B cell (primary cell): Measurements from ENCODE around the gene CDKN1A. TPM values are rescaled to one million over a fixed set of nuclear protein-coding genes. Genes with fewer than 3 reads are reported as not detected.
A peak's percentile ranks its signal among the peaks of the same experiment; 100 is the strongest.

Source experiments
- ATAC-seq: fragments of 200-7000 bp; cut with Tn5 transposase; one replicate; pipeline ENCODE4 v1.10.0; 2021; ENCODE audit warnings: low read depth, mild to moderate bottlenecking, moderate number of reproducible peaks, moderate library complexity
- CTCF ChIA-PET: fragments of 350-600 bp; sonication (Branson Sonifier 250); formaldehyde crosslinking; loops from one replicate; lab custom pipeline; 2021; ENCODE audit warnings: antibody characterized with exemption, inconsistent platforms; lab: Charles Lee
- POLR2A ChIA-PET: fragments of 350-600 bp; sonication (Branson Sonifier 250); formaldehyde crosslinking; loops from one replicate; lab custom pipeline; 2021; ENCODE audit warnings: antibody characterized with exemption; lab: Charles Lee
- DNase-seq: peaks from one replicate; pipeline ENCODE4 v3.0.0; 2013
- H2AFZ ChIP-seq: 2 replicates; pipeline ENCODE4 v1.6.1; 2012; ENCODE audit warnings: mild to moderate bottlenecking, low read depth, low read length; ENCODE audit not compliant: insufficient read depth, poor library complexity, severe bottlenecking
- H3K27ac ChIP-seq, 2 donors: 1 replicate in 1 of 2; 2 replicates in 1 of 2; pipeline ENCODE4 v1.5.1; 2012 to 2013; ENCODE audit warnings: low read length in 2 of 2, mild to moderate bottlenecking in 2 of 2, moderate library complexity in 1 of 2
- H3K27me3 ChIP-seq, 4 experiments: fragments of 200-600 bp in 1 of 4; sonication (generic) in 1 of 4; replicated peaks in 1 of 4; 1 replicate in 2 of 4; 2 replicates in 2 of 4; pipeline versions ENCODE4 v1.6.1 to v1.7.0; 2013 to 2016; ENCODE audit warnings: low read length in 3 of 4, mild to moderate bottlenecking in 2 of 4, mixed read lengths in 1 of 4, moderate library complexity in 1 of 4; ENCODE audit not compliant: insufficient read depth in 4 of 4, control insufficient read depth in 3 of 4; ENCODE audit errors: control extremely low read depth in 1 of 4
- H3K36me3 ChIP-seq, 2 experiments: replicated peaks in 1 of 2; 1 replicate in 1 of 2; 2 replicates in 1 of 2; pipeline versions ENCODE4 v1.6.1 to v1.7.1; 2013; ENCODE audit warnings: low read length in 1 of 2; ENCODE audit not compliant: insufficient read depth in 2 of 2, control insufficient read depth in 1 of 2; ENCODE audit errors: control extremely low read depth in 1 of 2, extremely low read depth in 1 of 2
- H3K4me1 ChIP-seq, 2 donors: fragments of 200-600 bp in 1 of 2; sonication (generic) in 1 of 2; 1 replicate in 1 of 2; 2 replicates in 1 of 2; pipeline versions ENCODE4 v1.5.1 to v1.6.1; 2013 to 2017; ENCODE audit warnings: low read length in 2 of 2; ENCODE audit not compliant: control insufficient read depth in 2 of 2, insufficient read depth in 2 of 2
- H3K4me2 ChIP-seq: replicated peaks from 2 replicates; pipeline ENCODE3; 2012; ENCODE audit warnings: mild to moderate bottlenecking, low read depth, low read length; ENCODE audit not compliant: poor library complexity, severe bottlenecking
- H3K4me3 ChIP-seq, 5 experiments: fragments of 200-600 bp in 1 of 5; sonication (generic) in 1 of 5; 1 replicate in 3 of 5; 2 replicates in 2 of 5; pipeline versions ENCODE4 v1.5.1 to v1.7.0; 2011 to 2016; ENCODE audit warnings: low read length in 4 of 5, mild to moderate bottlenecking in 4 of 5, low read depth in 2 of 5, control low read depth in 1 of 5, moderate library complexity in 1 of 5; ENCODE audit not compliant: insufficient read depth in 1 of 5; ENCODE audit errors: control extremely low read depth in 1 of 5, extremely low read depth in 1 of 5
- H3K79me2 ChIP-seq: fragments of 200-600 bp; sonication (generic); one replicate; pipeline ENCODE4 v1.6.0; 2016; ENCODE audit warnings: low read length; ENCODE audit not compliant: control insufficient read depth, insufficient read depth
- H3K9ac ChIP-seq: fragments of 200-600 bp; sonication (generic); 2 replicates; pipeline ENCODE4 v1.6.1; 2017; ENCODE audit warnings: mild to moderate bottlenecking, low read length, moderate library complexity
- H3K9me3 ChIP-seq, 3 donors: one replicate each; pipeline versions ENCODE4 v1.6.1 to v1.7.1; 2013; ENCODE audit warnings: low read length in 2 of 3; ENCODE audit not compliant: control insufficient read depth in 2 of 3, insufficient read depth in 1 of 3; ENCODE audit errors: control extremely low read depth in 1 of 3
- H4K20me1 ChIP-seq: 2 replicates; pipeline ENCODE4 v1.6.0; 2012; ENCODE audit warnings: mild to moderate bottlenecking, low read length; ENCODE audit not compliant: insufficient read depth, control insufficient read depth, poor library complexity, severe bottlenecking
- H3K27ac Mint-ChIP-seq: one replicate; pipeline ENCODE4 v1.8.0; 2021; ENCODE audit warnings: mixed read lengths
- H3K27me3 Mint-ChIP-seq: one replicate; pipeline ENCODE4 v1.8.0; 2021; ENCODE audit warnings: mixed read lengths
- H3K4me1 Mint-ChIP-seq: one replicate; pipeline ENCODE4 v1.8.0; 2021; ENCODE audit warnings: mixed read lengths
- H3K4me3 Mint-ChIP-seq: one replicate; pipeline ENCODE4 v1.8.0; 2021; ENCODE audit warnings: mixed read lengths
- H3K9me3 Mint-ChIP-seq: one replicate; pipeline ENCODE4 v1.8.0; 2022; ENCODE audit warnings: mixed read lengths; ENCODE audit not compliant: insufficient read depth
- EZH2 ChIP-seq: IDR thresholded peaks from 2 replicates; pipeline ENCODE4 v1.6.1; 2012; ENCODE audit warnings: borderline replicate concordance, low read depth, mild to moderate bottlenecking, moderate library complexity, low read length; ENCODE audit not compliant: insufficient read depth, poor library complexity, severe bottlenecking
- WGBS: methylation state at CpG from one replicate; pipeline ENCODE4 v1.1.5; 2013; ENCODE audit warnings: missing lambda C conversion rate; ENCODE audit not compliant: insufficient coverage; 5-methylcytosine and 5-hydroxymethylcytosine counted together
- intact Hi-C: fragments of 100-400 bp; cut with micrococcal nuclease; formaldehyde crosslinking; loops from one replicate; pipeline ENCODE4 v1.10.0; 2022
- polyA plus RNA-seq: library from polyadenylated mRNA; depleted of rRNA; stranded (reverse); fragments of >200 nt; gene quantifications from 2 replicates; pipeline ENCODE4 v1.2.3, GENCODE V29; 2012
- total RNA-seq, 2 donors: library from RNA; stranded (reverse); fragments of 120-200 nt in 1 of 2; gene quantifications; 1 replicate in 1 of 2; 2 replicates in 1 of 2; pipeline versions ENCODE4 v1.2.3 to v1.2.4, GENCODE V29; 2013 to 2022
- TF ChIP-seq, protein P1 (sequence below): fragments of 200-600 bp; IDR thresholded peaks from one replicate; pipeline ENCODE4 v1.8.0; 2022; ENCODE audit warnings: antibody characterized with exemption, mild to moderate bottlenecking

The CDKN1A gene
- total and polyA plus RNA-seq, 2 donors (not counting 1 experiment from before 2014, with no cell fraction given) = 45.5 to 352 TPM

- Histone ChIP-seq H3K27me3 (no peaks in the 10 kb centered on the region), H3K36me3 (peaks cover 2 to 40% of the 10 kb centered on the region in 2 experiments), H3K4me2 (peak overlapping the region; percentile 93), H3K4me1 (peaks cover 77 to 84% of the 10 kb centered on the region in 2 donors), H3K27ac (peak overlapping the region; percentile 97 to 100), H3K79me2 (peaks cover 54% of the 10 kb centered on the region), H3K9ac (peak overlapping the region; percentile 56), H3K4me3 (peak overlapping the region in 1 of 5 experiments; percentile 47), H3K9me3 (no peaks in the 10 kb centered on the region), H4K20me1 (peaks cover 18% of the 10 kb centered on the region), H2AFZ (no peak overlapping the region)
- 97% methylated on average over 29 of the region's 29 CpGs for whole genome bisulfite sequencing
- CTCF ChIA-PET = interaction anchor here (0.7 to 9.9 kb wide), 10 partner anchors 8 to 334 kb away, joined by 3 to 107 read pairs (median 15); partner anchors contain the start of gene RAB44
- DNase-seq = peak; percentile 38
- intact Hi-C loops = loop anchor here (1.0 to 10.0 kb wide), 6 partner anchors 8 to 491 kb away; partner anchors contain the start of genes BRPF3, C6orf89 and PIM1
- H3K27ac Mint-ChIP-seq = peak overlapping the region; percentile 93
- no peak for ATAC-seq
- peak overlapping the region; percentile 84 for H3K4me3 Mint-ChIP-seq
- POLR2A ChIA-PET = interaction anchor here (0.5 to 2.4 kb wide), 4 partner anchors 8 to 87 kb away, joined by 3 to 12 read pairs (median 7); no protein-coding TSS in a partner anchor
- no peaks in the 10 kb centered on the region for H3K27me3 Mint-ChIP-seq
- TF ChIP-seq, protein P1, sequence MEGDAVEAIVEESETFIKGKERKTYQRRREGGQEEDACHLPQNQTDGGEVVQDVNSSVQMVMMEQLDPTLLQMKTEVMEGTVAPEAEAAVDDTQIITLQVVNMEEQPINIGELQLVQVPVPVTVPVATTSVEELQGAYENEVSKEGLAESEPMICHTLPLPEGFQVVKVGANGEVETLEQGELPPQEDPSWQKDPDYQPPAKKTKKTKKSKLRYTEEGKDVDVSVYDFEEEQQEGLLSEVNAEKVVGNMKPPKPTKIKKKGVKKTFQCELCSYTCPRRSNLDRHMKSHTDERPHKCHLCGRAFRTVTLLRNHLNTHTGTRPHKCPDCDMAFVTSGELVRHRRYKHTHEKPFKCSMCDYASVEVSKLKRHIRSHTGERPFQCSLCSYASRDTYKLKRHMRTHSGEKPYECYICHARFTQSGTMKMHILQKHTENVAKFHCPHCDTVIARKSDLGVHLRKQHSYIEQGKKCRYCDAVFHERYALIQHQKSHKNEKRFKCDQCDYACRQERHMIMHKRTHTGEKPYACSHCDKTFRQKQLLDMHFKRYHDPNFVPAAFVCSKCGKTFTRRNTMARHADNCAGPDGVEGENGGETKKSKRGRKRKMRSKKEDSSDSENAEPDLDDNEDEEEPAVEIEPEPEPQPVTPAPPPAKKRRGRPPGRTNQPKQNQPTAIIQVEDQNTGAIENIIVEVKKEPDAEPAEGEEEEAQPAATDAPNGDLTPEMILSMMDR = no peak
- no peak for TF ChIP-seq EZH2
- no peaks in the 10 kb centered on the region for H3K9me3 Mint-ChIP-seq
- peaks cover 75% of the 10 kb centered on the region for H3K4me1 Mint-ChIP-seq
Observed at GRCh38 chr6:36683656-36684446, 5.3 kb downstream of the CDKN1A start.

- Histone ChIP-seq H4K20me1 (peaks cover 12% of the 10 kb centered on the region), H3K9ac (no peak overlapping the region), H3K27me3 (no peaks in the 10 kb centered on the region), H3K27ac (peak overlapping the region; percentile 97 to 100), H3K9me3 (no peaks in the 10 kb centered on the region), H3K4me3 (no peak overlapping the region), H3K4me1 (peaks cover 80 to 81% of the 10 kb centered on the region in 2 donors), H3K36me3 (peaks cover 2 to 40% of the 10 kb centered on the region in 2 experiments), H3K4me2 (peak overlapping the region; percentile 93), H2AFZ (no peak overlapping the region), H3K79me2 (peaks cover 54% of the 10 kb centered on the region)
- DNase-seq (no peak), ATAC-seq (no peak)
- intact Hi-C loops = loop anchor here (5.0 to 10.0 kb wide), 4 partner anchors 38 to 490 kb away; partner anchors contain the start of genes BRPF3, C6orf89 and PIM1
- ChIA-PET POLR2A (no interaction called here), CTCF (interaction anchor here (1.2 to 9.9 kb wide), 4 partner anchors 13 to 74 kb away, joined by 4 to 107 read pairs (median 68); partner anchors contain the start of gene RAB44)
- Mint-ChIP-seq H3K4me1 (peaks cover 78% of the 10 kb centered on the region), H3K27ac (peak overlapping the region; percentile 93), H3K27me3 (no peaks in the 10 kb centered on the region), H3K9me3 (no peaks in the 10 kb centered on the region), H3K4me3 (no peak overlapping the region)
- WGBS = 95% methylated on average over 6 of the region's 6 CpGs
- no peak for TF ChIP-seq EZH2
- TF ChIP-seq, protein P1 = no peak
Observed at GRCh38 chr6:36684447-36684812, 5.9 kb downstream of the CDKN1A start.
